ENCODE measurements around the gene CUBN.

- TF ChIP-seq CTCF (IDR thresholded peaks at IDR 0.05): no peak
- TF ChIP-seq HMGXB4 (CRISPR knock-in tag; IDR thresholded peaks at IDR 0.05): no peak
- no peak for TF ChIP-seq NFYB (CRISPR knock-in tag; conservative IDR thresholded peaks at IDR 0.05; ENCODE audit: low read depth)
Measured at GRCh38 chr10:17076626-17077345, 52.8 kb downstream of the CUBN start.

Data from WTC11 (cell line).